Cerebellar nuclear complex (tissue), 1 donor: ENCODE data around the gene RNASEH2C.
"Not testable (repeated sequence)": the region's sequence is repeated elsewhere in the genome, so short reads cannot be mapped to it uniquely, and the experiment has no call there.

Experiments
- DNase-seq, 2 experiments: peaks; one replicate each; lab custom pipeline; 2025; lab: John Stamatoyannopoulos, UW

RNASEH2C gene

GRCh38 chr11:65716774-65717405 is 3.7 kb downstream of the RNASEH2C start:
- no peak for DNase-seq

GRCh38 chr11:65716302-65716701 is 4.3 kb downstream of the RNASEH2C start:
- no peak for DNase-seq

- DNase-seq = no peak
These were observed 6.2 kb downstream of the RNASEH2C start for GRCh38 chr11:65714433-65714832.

- DNase-seq = no peak
These were observed 7.2 kb downstream of the RNASEH2C start for GRCh38 chr11:65713212-65713969.

- DNase-seq = no peak
These were observed 7.9 kb downstream of the RNASEH2C start for GRCh38 chr11:65712633-65713076.

GRCh38 chr11:65711785-65712632 is 8.6 kb downstream of the RNASEH2C start, which contains the start of gene KAT5:
Gene KAT5, plus strand, starts transcription at chr11:65712252. Its CDS starts 16 bp downstream, at chr11:65712268.
- peak; percentile 63 to 96 for DNase-seq

GRCh38 chr11:65710421-65710820 is 10.2 kb downstream of the RNASEH2C start:
- DNase-seq = no peak

- no peak for DNase-seq
These were observed 10.9 kb downstream of the RNASEH2C start for GRCh38 chr11:65709661-65710060.

GRCh38 chr11:65708451-65708850 is 12.1 kb downstream of the RNASEH2C start:
- DNase-seq = no peak

- DNase-seq = not testable (repeated sequence)
These were observed 13.6 kb downstream of the RNASEH2C start for GRCh38 chr11:65707002-65707401.

GRCh38 chr11:65706303-65706763 is 14.3 kb downstream of the RNASEH2C start:
- DNase-seq = peak in 1 of 2 experiments; percentile 53

GRCh38 chr11:65703846-65704245 is 16.8 kb downstream of the RNASEH2C start:
- no peak for DNase-seq

GRCh38 chr11:65701686-65702085 is 18.9 kb downstream of the RNASEH2C start:
- no peak for DNase-seq

GRCh38 chr11:65700399-65700798 is 20.2 kb downstream of the RNASEH2C start:
- no peak for DNase-seq

- peak in 1 of 2 experiments; percentile 21 for DNase-seq
These were observed 21.3 kb downstream of the RNASEH2C start for GRCh38 chr11:65699306-65699705.

- no peak for DNase-seq
These were observed 22.4 kb downstream of the RNASEH2C start for GRCh38 chr11:65698205-65698604.

GRCh38 chr11:65696802-65697552 is 23.6 kb downstream of the RNASEH2C start:
- no peak for DNase-seq

- no peak for DNase-seq
These were observed 24.9 kb downstream of the RNASEH2C start for GRCh38 chr11:65695459-65696241.

GRCh38 chr11:65692367-65692766 is 28.2 kb downstream of the RNASEH2C start:
- no peak for DNase-seq

GRCh38 chr11:65691847-65692246 is 28.8 kb downstream of the RNASEH2C start:
- DNase-seq = not testable (repeated sequence)

GRCh38 chr11:65685981-65686380 is 34.6 kb downstream of the RNASEH2C start:
- DNase-seq = no peak
